Keratinocyte (primary cell): Measurements from ENCODE around the gene STYK1.

Experiments used
- EZH2 ChIP-seq: IDR thresholded peaks from one replicate; pipeline ENCODE4 v1.6.1; 2012; ENCODE audit warnings: inconsistent platforms, mild to moderate bottlenecking, low read length, moderate library complexity
- TF ChIP-seq, protein P1 (sequence below), 3 experiments: IDR thresholded peaks in 1 of 3; conservative IDR thresholded peaks in 1 of 3; optimal IDR thresholded peaks in 1 of 3; 2 replicates in 2 of 3; 3 replicates in 1 of 3; pipeline versions ENCODE3 to v1.5.1; 2011; ENCODE audit warnings: low read length in 3 of 3, mild to moderate bottlenecking in 3 of 3, moderate library complexity in 2 of 3, control low read depth in 1 of 3, inconsistent platforms in 1 of 3; ENCODE audit not compliant: insufficient read depth in 2 of 3; ENCODE audit errors: extremely low read depth in 1 of 3

DNA sequence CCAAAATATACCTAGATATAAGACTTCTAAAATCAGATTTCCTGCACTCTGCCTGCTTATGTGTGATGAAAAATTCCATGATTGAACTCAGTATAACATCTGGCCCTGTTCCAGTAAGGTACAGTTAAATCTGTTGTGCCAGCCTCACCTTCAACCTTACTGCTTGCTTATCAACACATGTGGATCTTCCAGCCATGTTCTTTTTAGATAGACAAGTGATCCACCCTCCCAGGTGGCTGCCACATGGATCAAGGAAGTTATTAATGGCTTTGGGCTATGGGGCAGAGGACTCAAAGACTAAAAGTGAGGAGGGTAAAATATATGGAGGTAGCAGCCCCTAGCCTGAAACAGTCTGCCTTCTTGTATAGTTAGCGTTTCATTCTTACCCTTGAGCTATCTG, 35.1 kb downstream of the STYK1 start:
- TF ChIP-seq, protein P1, sequence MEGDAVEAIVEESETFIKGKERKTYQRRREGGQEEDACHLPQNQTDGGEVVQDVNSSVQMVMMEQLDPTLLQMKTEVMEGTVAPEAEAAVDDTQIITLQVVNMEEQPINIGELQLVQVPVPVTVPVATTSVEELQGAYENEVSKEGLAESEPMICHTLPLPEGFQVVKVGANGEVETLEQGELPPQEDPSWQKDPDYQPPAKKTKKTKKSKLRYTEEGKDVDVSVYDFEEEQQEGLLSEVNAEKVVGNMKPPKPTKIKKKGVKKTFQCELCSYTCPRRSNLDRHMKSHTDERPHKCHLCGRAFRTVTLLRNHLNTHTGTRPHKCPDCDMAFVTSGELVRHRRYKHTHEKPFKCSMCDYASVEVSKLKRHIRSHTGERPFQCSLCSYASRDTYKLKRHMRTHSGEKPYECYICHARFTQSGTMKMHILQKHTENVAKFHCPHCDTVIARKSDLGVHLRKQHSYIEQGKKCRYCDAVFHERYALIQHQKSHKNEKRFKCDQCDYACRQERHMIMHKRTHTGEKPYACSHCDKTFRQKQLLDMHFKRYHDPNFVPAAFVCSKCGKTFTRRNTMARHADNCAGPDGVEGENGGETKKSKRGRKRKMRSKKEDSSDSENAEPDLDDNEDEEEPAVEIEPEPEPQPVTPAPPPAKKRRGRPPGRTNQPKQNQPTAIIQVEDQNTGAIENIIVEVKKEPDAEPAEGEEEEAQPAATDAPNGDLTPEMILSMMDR (optimal IDR thresholded peaks at IDR 0.05 in 1 of 3, IDR thresholded peaks at IDR 0.05 in 1 of 3, conservative IDR thresholded peaks at IDR 0.05 in 1 of 3; ENCODE audit: extremely low read depth in 1 of 3, insufficient read depth in 2 of 3, low read length in 3 of 3), result no peak
- TF ChIP-seq EZH2, result no peak
